Common myeloid progenitor, CD34-positive (primary cell): ENCODE data around the gene FAM98C.
"Not testable (repeated sequence)": the region's sequence is repeated elsewhere in the genome, so short reads cannot be mapped to it uniquely, and the experiment has no call there.

Experiments used
- CTCF ChIA-PET: fragments of 350-600 bp; sonication (Branson Sonifier 250); formaldehyde crosslinking; loops from one replicate; lab custom pipeline; 2021; ENCODE audit warnings: antibody characterized with exemption; lab: Charles Lee
- POLR2A ChIA-PET: fragments of 350-600 bp; sonication (Branson Sonifier 250); formaldehyde crosslinking; loops from one replicate; lab custom pipeline; 2021; ENCODE audit warnings: antibody characterized with exemption; lab: Charles Lee
- DNase-seq, 3 donors: peaks; one replicate each; pipeline versions ENCODE4 v3.0.0 to v3.0.0-alpha.2; 2013
- H3K27ac ChIP-seq, 2 experiments: 1 replicate in 1 of 2; 2 replicates in 1 of 2; pipeline ENCODE4 v1.7.0; 2013; ENCODE audit warnings: inconsistent platforms in 2 of 2, low read length in 2 of 2, mild to moderate bottlenecking in 2 of 2, low read depth in 1 of 2, moderate library complexity in 1 of 2; ENCODE audit not compliant: severe bottlenecking in 2 of 2, insufficient read depth in 1 of 2, poor library complexity in 1 of 2
- H3K27me3 ChIP-seq, 5 experiments: replicated peaks in 2 of 5; 1 replicate in 3 of 5; 2 replicates in 2 of 5; pipeline versions ENCODE4 v1.6.1 to v1.7.0; 2013; ENCODE audit warnings: low read length in 4 of 5, mild to moderate bottlenecking in 2 of 5, moderate library complexity in 2 of 5, inconsistent platforms in 1 of 5; ENCODE audit not compliant: insufficient read depth in 5 of 5, control insufficient read depth in 4 of 5
- H3K36me3 ChIP-seq, 4 experiments: 1 replicate in 2 of 4; 2 replicates in 2 of 4; pipeline versions ENCODE4 v1.6.1 to v1.7.0; 2013; ENCODE audit warnings: low read length in 3 of 4, control low read depth in 1 of 4, mild to moderate bottlenecking in 1 of 4; ENCODE audit not compliant: control insufficient read depth in 4 of 4, insufficient read depth in 4 of 4
- H3K4me1 ChIP-seq, 4 experiments: 1 replicate in 3 of 4; 2 replicates in 1 of 4; pipeline versions ENCODE4 v1.6.1 to v1.7.1; 2013; ENCODE audit warnings: low read length in 3 of 4, mild to moderate bottlenecking in 3 of 4, control low read depth in 1 of 4, inconsistent platforms in 1 of 4, moderate library complexity in 1 of 4; ENCODE audit not compliant: control insufficient read depth in 4 of 4, insufficient read depth in 4 of 4; ENCODE audit errors: control extremely low read depth in 1 of 4
- H3K4me3 ChIP-seq, 7 experiments: 1 replicate in 4 of 7; 2 replicates in 3 of 7; pipeline versions ENCODE4 v1.5.1 to v1.7.0; 2013; ENCODE audit warnings: mild to moderate bottlenecking in 7 of 7, low read length in 6 of 7, moderate library complexity in 6 of 7, inconsistent platforms in 2 of 7, low read depth in 2 of 7, control low read depth in 1 of 7; ENCODE audit not compliant: insufficient read depth in 4 of 7, control insufficient read depth in 1 of 7; ENCODE audit errors: extremely low read depth in 1 of 7
- H3K9me3 ChIP-seq, 5 experiments: 1 replicate in 4 of 5; 2 replicates in 1 of 5; pipeline versions ENCODE4 v1.6.1 to v1.7.1; 2013; ENCODE audit warnings: low read length in 4 of 5, mild to moderate bottlenecking in 2 of 5, inconsistent platforms in 1 of 5, low read depth in 1 of 5, moderate library complexity in 1 of 5; ENCODE audit not compliant: control insufficient read depth in 4 of 5, insufficient read depth in 2 of 5; ENCODE audit errors: control extremely low read depth in 1 of 5
- WGBS: methylation state at CpG from one replicate; pipeline ENCODE4 v1.1.5; 2013; ENCODE audit not compliant: insufficient coverage; 5-methylcytosine and 5-hydroxymethylcytosine counted together

The FAM98C gene

GRCh38 chr19:38360839-38361631 is 41.9 kb upstream of the FAM98C start:
- peaks cover 0 to 20% (median 14%) of the 10 kb centered on the region in 4 experiments for H3K4me1 ChIP-seq
- peak overlapping the region; percentile 37 to 88 (median 68) for H3K4me3 ChIP-seq
- peaks cover 0 to 44% (median 24%) of the 10 kb centered on the region in 5 experiments for H3K27me3 ChIP-seq
- H3K27ac ChIP-seq: no peak overlapping the region
- no peak for DNase-seq
- ChIA-PET CTCF (no interaction called here), POLR2A (interaction anchor here (1.0 to 2.5 kb wide), 2 partner anchors 9 to 13 kb away, joined by 4 to 11 read pairs; partner anchors contain the start of gene PSMD8)
- H3K36me3 ChIP-seq: no peaks in the 10 kb centered on the region
- H3K9me3 ChIP-seq: no peaks in the 10 kb centered on the region
- 27% methylated on average over 22 of the region's 23 CpGs for WGBS

GRCh38 chr19:38361633-38362075 is 41.2 kb upstream of the FAM98C start:
- no peak overlapping the region for H3K27ac ChIP-seq
- peaks cover 0 to 37% (median 24%) of the 10 kb centered on the region in 5 experiments for H3K27me3 ChIP-seq
- ChIA-PET POLR2A (interaction anchor here (2.5 kb wide), 1 partner anchor 13 kb away, joined by 11 read pairs; the partner anchor contains the start of gene PSMD8), CTCF (interaction anchor here (0.8 kb wide), 1 partner anchor 29 kb away, joined by 3 read pairs; no protein-coding TSS in a partner anchor)
- H3K4me3 ChIP-seq: peak overlapping the region; percentile 46 to 88 (median 74)
- H3K36me3 ChIP-seq: no peaks in the 10 kb centered on the region
- WGBS: 0% methylated on average over 29 of the region's 37 CpGs
- peak; percentile 88 to 95 (median 94) for DNase-seq
- H3K9me3 ChIP-seq: no peaks in the 10 kb centered on the region
- H3K4me1 ChIP-seq: peaks cover 0 to 20% (median 14%) of the 10 kb centered on the region in 4 experiments

DNA sequence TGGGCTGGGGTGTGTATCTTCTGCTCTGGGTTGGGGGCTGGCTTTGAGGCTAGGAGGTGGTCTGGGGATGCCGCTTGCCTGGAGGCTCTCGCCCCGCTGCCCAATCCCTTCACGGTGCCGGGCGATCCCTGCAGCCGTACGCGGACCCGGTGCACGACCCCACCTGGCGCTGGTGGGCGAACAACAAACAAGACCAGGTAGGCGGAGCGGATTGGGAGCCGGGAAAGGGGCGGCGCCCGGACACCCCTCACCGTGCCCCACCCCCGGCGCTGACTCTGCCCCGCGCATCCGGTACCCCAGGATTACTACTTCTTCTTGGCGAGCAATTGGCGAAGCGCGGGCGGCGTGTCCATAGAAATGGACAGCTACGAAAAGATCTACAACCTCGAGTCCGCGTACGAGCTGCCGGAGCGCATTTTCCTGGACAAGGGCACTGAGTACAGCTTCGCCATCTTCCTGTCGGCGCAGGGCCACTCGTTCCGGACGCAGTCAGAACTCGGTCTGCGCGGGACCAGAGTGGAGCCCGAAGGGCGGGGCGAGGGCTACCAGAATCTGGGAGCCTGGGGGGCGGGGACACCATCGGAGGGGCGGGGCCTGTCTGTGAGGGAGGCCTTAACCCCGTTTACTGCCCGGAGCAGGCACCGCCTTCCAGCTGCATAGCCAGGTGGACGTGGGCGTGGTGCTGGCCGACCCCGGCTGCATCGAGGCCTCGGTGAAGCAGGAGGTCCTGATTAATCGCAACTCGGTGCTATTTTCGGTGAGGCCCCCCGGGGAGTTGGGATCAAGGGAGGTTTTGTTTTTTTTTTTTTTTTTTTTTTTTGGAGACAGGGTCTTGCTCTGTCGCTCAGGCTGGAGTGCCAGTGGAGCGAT is 40.6 kb upstream of the FAM98C start:
- WGBS: 3% methylated on average over 54 of the region's 68 CpGs
- ChIA-PET POLR2A (interaction anchor here (0.6 to 2.5 kb wide), 3 partner anchors 12 to 309 kb away, joined by 3 to 11 read pairs (median 3); partner anchors contain the start of gene PSMD8), CTCF (interaction anchor here (0.8 to 1.1 kb wide), 2 partner anchors 12 to 28 kb away, joined by 3 read pairs; partner anchors contain the start of gene PSMD8)
- Histone ChIP-seq H3K27me3 (peaks cover 0 to 36% (median 24%) of the 10 kb centered on the region in 5 experiments), H3K4me3 (peak overlapping the region; percentile 46 to 88 (median 74)), H3K36me3 (no peaks in the 10 kb centered on the region), H3K9me3 (no peaks in the 10 kb centered on the region), H3K27ac (no peak overlapping the region), H3K4me1 (peaks cover 0 to 20% (median 14%) of the 10 kb centered on the region in 4 experiments)
- DNase-seq: peak; percentile 82 to 91 (median 90)

- not testable (repeated sequence) for H3K36me3 ChIP-seq, H3K9me3 ChIP-seq, DNase-seq, H3K27ac ChIP-seq
- H3K4me1 ChIP-seq: peaks cover 0 to 20% (median 14%) of the 10 kb centered on the region in 4 experiments
- ChIA-PET POLR2A (interaction anchor here (1.0 to 2.5 kb wide), 2 partner anchors 11 to 12 kb away, joined by 3 to 11 read pairs; partner anchors contain the start of gene PSMD8), CTCF (interaction anchor here (1.1 kb wide), 1 partner anchor 11 kb away, joined by 3 read pairs; the partner anchor contains the start of gene PSMD8)
- peak overlapping the region in 5 of 7 experiments; percentile 68 to 88 (median 78) for H3K4me3 ChIP-seq
- peaks cover 0 to 34% (median 21%) of the 10 kb centered on the region in 5 experiments for H3K27me3 ChIP-seq
- WGBS: 84% methylated on average over 11 of the region's 16 CpGs
Observed at GRCh38 chr19:38362946-38363688, 39.8 kb upstream of the FAM98C start.

- peaks cover 0 to 3% (median 0%) of the 10 kb centered on the region in 5 experiments for H3K27me3 ChIP-seq
- no peak overlapping the region for H3K27ac ChIP-seq
- peaks cover 0 to 2% (median 0%) of the 10 kb centered on the region in 5 experiments for H3K9me3 ChIP-seq
- peaks cover 0 to 12% (median 7%) of the 10 kb centered on the region in 4 experiments for H3K4me1 ChIP-seq
- no peaks in the 10 kb centered on the region for H3K36me3 ChIP-seq
- no peak overlapping the region for H3K4me3 ChIP-seq
- POLR2A ChIA-PET: no interaction called here
- no peak for DNase-seq
- CTCF ChIA-PET: no interaction called here
- 96% methylated on average over 12 of the region's 12 CpGs for WGBS
Observed at GRCh38 chr19:38367041-38367440, 35.9 kb upstream of the FAM98C start.

GRCh38 chr19:38369584-38369983 is 33.3 kb upstream of the FAM98C start:
- H3K27ac ChIP-seq: no peak overlapping the region
- ChIA-PET CTCF (no interaction called here), POLR2A (no interaction called here)
- peaks cover 0 to 2% (median 0%) of the 10 kb centered on the region in 5 experiments for H3K9me3 ChIP-seq
- no peak overlapping the region for H3K4me3 ChIP-seq
- no peaks in the 10 kb centered on the region for H3K36me3 ChIP-seq
- DNase-seq: no peak
- WGBS: 93% methylated on average over 2 of the region's 2 CpGs
- H3K4me1 ChIP-seq: peaks cover 4 to 8% (median 5%) of the 10 kb centered on the region in 4 experiments
- H3K27me3 ChIP-seq: peaks cover 0 to 3% (median 0%) of the 10 kb centered on the region in 5 experiments
